Measurements from ENCODE around the gene PTOV1. TPM values are rescaled to one million over a fixed set of nuclear protein-coding genes. Genes with fewer than 3 reads are reported as not detected.

Gene PTOV1
- total and polyA plus RNA-seq, 2 of the 8 experiments (the other 6 are each of a cell fraction or from before 2014, with no cell fraction given) = 147 to 251 TPM

- TF ChIP-seq CHD7 (IDR thresholded peaks at IDR 0.05; ENCODE audit: insufficient replicate concordance, low read length) = no peak
- no peak for TF ChIP-seq USF2 (IDR thresholded peaks at IDR 0.05; ENCODE audit: low read length)
- no peak for TF ChIP-seq POLR2A (IDR thresholded peaks at IDR 0.05; ENCODE audit: control extremely low read depth in 1 of 2, low read depth in 2 of 2, low read length in 2 of 2)
- no peak for TF ChIP-seq NANOG (IDR thresholded peaks at IDR 0.05; ENCODE audit: insufficient read depth, low read depth, low read length, poor library complexity, severe bottlenecking)
- TF ChIP-seq RFX5 (IDR thresholded peaks at IDR 0.05; ENCODE audit: borderline replicate concordance, low read depth, low read length) = no peak
- no peak for TF ChIP-seq CEBPB (IDR thresholded peaks at IDR 0.05; ENCODE audit: low read depth, low read length)
- TF ChIP-seq SP1 (IDR thresholded peaks at IDR 0.05; ENCODE audit: low read depth, low read length) = 0 out of 2 replicates have a peak, but pooled peaks have one; percentile 29
- no peak for TF ChIP-seq EGR1 (IDR thresholded peaks at IDR 0.05; ENCODE audit: borderline replicate concordance, low read depth, low read length)
Measured at GRCh38 chr19:49862391-49863253, 11.7 kb downstream of the PTOV1 start (continued).

Measured in H1 (cell line).